Left lung (tissue), 10 donors: Measurements from ENCODE around the gene ARHGAP5. TPM values are rescaled to one million over a fixed set of nuclear protein-coding genes. Genes with fewer than 3 reads are reported as not detected.
A peak's percentile ranks its signal among the peaks of the same experiment; 100 is the strongest.

Experiments used
- ATAC-seq: fragments of 200-7000 bp; cut with Tn5 transposase; one replicate; pipeline ENCODE4 v1.9.1; 2020; ENCODE audit warnings: moderate library complexity
- DNase-seq, 4 donors: peaks; one replicate each; pipeline ENCODE4 v3.0.0-alpha.2; 2013 to 2020
- H3K27ac ChIP-seq, 2 donors: fragments of 200-600 bp; sonication (generic) in 1 of 2; one replicate each; pipeline versions ENCODE4 v1.5.0 to v1.8.0; 2020 to 2021
- H3K27me3 ChIP-seq, 2 donors: fragments of 200-600 bp; sonication (generic) in 1 of 2; one replicate each; pipeline versions ENCODE4 v1.5.0 to v1.8.0; 2020 to 2021
- H3K36me3 ChIP-seq, 2 donors: fragments of 200-600 bp; sonication (generic) in 1 of 2; one replicate each; pipeline versions ENCODE4 v1.5.0 to v1.8.0; 2020 to 2021
- H3K4me1 ChIP-seq, 2 donors: fragments of 200-600 bp; one replicate each; pipeline ENCODE4 v1.8.0; 2021
- H3K4me3 ChIP-seq, 2 donors: fragments of 200-600 bp; sonication (generic) in 1 of 2; one replicate each; pipeline versions ENCODE4 v1.5.0 to v1.8.0; 2020 to 2021; ENCODE audit warnings: mild to moderate bottlenecking in 1 of 2
- H3K9me3 ChIP-seq, 2 donors: fragments of 200-600 bp; sonication (generic) in 1 of 2; one replicate each; pipeline versions ENCODE4 v1.5.0 to v1.8.0; 2020 to 2021
- intact Hi-C, 2 donors: fragments of 100-400 bp; cut with DNase I; formaldehyde crosslinking; loops; one replicate each; pipeline versions ENCODE4 v1.11.2 to v1.14.2; 2022
- polyA plus RNA-seq, 6 donors: library from polyadenylated mRNA; unstranded; fragments of 120-200 nt; gene quantifications; one replicate each; pipeline ENCODE4 v1.2.1, GENCODE V29; 2013; ENCODE audit not compliant: insufficient read length in 6 of 6
- total RNA-seq, 2 donors: library from RNA; stranded (reverse); fragmentation: NEBNext Ultra II Directional; extraction: Animal tissue kit (Norgen Biotek cat#: 25700); gene quantifications; one replicate each; pipeline ENCODE4 v1.2.1, GENCODE V29; 2021
- TF ChIP-seq, protein P1 (sequence below), 2 donors: fragments of 200-600 bp; sonication (generic) in 1 of 2; IDR thresholded peaks; one replicate each; pipeline versions ENCODE4 v1.5.0 to v1.8.0; 2021; ENCODE audit warnings: antibody characterized with exemption in 2 of 2
- donor health status: DM: no; HTN: yes; CAD: no.
- donor health status: DM: no; HTN: no; CAD: no.

ARHGAP5 gene
- total and polyA plus RNA-seq, 8 donors, result 74.4 to 103 (median 91.4) TPM

- Histone ChIP-seq H3K27ac (peak overlapping the region; percentile 80 to 88), H3K4me1 (peaks cover 9 to 31% of the 10 kb centered on the region in 2 donors), H3K27me3 (peaks cover 0 to 23% of the 10 kb centered on the region in 2 donors), H3K36me3 (no peaks in the 10 kb centered on the region), H3K4me3 (peak overlapping the region; percentile 60 to 61), H3K9me3 (no peaks in the 10 kb centered on the region)
- TF ChIP-seq, protein P1, sequence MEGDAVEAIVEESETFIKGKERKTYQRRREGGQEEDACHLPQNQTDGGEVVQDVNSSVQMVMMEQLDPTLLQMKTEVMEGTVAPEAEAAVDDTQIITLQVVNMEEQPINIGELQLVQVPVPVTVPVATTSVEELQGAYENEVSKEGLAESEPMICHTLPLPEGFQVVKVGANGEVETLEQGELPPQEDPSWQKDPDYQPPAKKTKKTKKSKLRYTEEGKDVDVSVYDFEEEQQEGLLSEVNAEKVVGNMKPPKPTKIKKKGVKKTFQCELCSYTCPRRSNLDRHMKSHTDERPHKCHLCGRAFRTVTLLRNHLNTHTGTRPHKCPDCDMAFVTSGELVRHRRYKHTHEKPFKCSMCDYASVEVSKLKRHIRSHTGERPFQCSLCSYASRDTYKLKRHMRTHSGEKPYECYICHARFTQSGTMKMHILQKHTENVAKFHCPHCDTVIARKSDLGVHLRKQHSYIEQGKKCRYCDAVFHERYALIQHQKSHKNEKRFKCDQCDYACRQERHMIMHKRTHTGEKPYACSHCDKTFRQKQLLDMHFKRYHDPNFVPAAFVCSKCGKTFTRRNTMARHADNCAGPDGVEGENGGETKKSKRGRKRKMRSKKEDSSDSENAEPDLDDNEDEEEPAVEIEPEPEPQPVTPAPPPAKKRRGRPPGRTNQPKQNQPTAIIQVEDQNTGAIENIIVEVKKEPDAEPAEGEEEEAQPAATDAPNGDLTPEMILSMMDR (IDR thresholded peaks at IDR 0.05), result no peak
- ATAC-seq, result peak; percentile 3
- peak in 2 of 4 donors; percentile 35 to 57 for DNase-seq
- intact Hi-C loops, result no loop called here
Observed at GRCh38 chr14:32202491-32202997, 125.4 kb downstream of the ARHGAP5 start.

GRCh38 chr14:32202998-32203882 lies 126.1 kb downstream of the ARHGAP5 start, which contains the start of gene RNU6-8:
Gene RNU6-8 (minus strand): TSS chr14:32203269.
- DNase-seq (peak; percentile 87 to 96 (median 92)), ATAC-seq (peak; percentile 94)
- peaks cover 9 to 31% of the 10 kb centered on the region in 2 donors for H3K4me1 ChIP-seq
- peak within 1 kb of the TSS; percentile 80 to 88 for H3K27ac ChIP-seq
- H3K4me3 ChIP-seq, result peak within 1 kb of the TSS; percentile 60 to 61
- TF ChIP-seq, protein P1 (IDR thresholded peaks at IDR 0.05), result no peak
- intact Hi-C loops, result no loop called here
- no peaks in the 10 kb centered on the region for H3K36me3 ChIP-seq
- H3K27me3 ChIP-seq, result peaks cover 0 to 23% of the 10 kb centered on the region in 2 donors
- no peaks in the 10 kb centered on the region for H3K9me3 ChIP-seq

GRCh38 chr14:32203928-32204357 lies 126.8 kb downstream of the ARHGAP5 start:
- Histone ChIP-seq H3K4me3 (peak overlapping the region; percentile 60 to 61), H3K4me1 (peaks cover 9 to 31% of the 10 kb centered on the region in 2 donors), H3K36me3 (no peaks in the 10 kb centered on the region), H3K27me3 (peaks cover 0 to 23% of the 10 kb centered on the region in 2 donors), H3K27ac (peak overlapping the region; percentile 80 to 88), H3K9me3 (no peaks in the 10 kb centered on the region)
- DNase-seq (peak in 2 of 4 donors; percentile 39 to 40), ATAC-seq (peak; percentile 36)
- TF ChIP-seq, protein P1 (IDR thresholded peaks at IDR 0.05), result no peak
- intact Hi-C loops, result no loop called here

DNA sequence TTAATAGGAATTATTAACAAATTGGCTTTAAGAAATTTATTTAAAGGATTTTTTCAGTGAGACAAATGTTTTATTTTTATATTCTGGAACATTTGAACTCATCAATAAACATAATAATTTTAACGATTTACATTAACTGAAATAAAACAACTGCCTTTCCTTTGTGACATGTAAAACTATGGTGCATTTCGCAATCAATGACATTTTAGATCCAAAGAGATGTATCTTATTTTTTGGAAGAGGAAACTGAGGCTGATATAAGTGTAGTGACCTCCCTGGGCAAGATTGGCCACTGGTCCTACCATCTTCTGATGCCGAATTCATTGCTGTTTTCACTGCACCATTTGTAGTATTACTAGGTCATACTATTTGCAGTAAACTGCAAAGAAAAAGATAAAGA lies 128.4 kb downstream of the ARHGAP5 start:
- no peaks in the 10 kb centered on the region for H3K36me3 ChIP-seq
- no peaks in the 10 kb centered on the region for H3K9me3 ChIP-seq
- intact Hi-C loops, result no loop called here
- ATAC-seq (no peak), DNase-seq (no peak)
- H3K4me3 ChIP-seq, result no peak overlapping the region
- H3K4me1 ChIP-seq, result peaks cover 9 to 26% of the 10 kb centered on the region in 2 donors
- peaks cover 0 to 23% of the 10 kb centered on the region in 2 donors for H3K27me3 ChIP-seq
- no peak overlapping the region for H3K27ac ChIP-seq
- TF ChIP-seq, protein P1 (IDR thresholded peaks at IDR 0.05), result no peak

- H3K36me3 ChIP-seq, result no peaks in the 10 kb centered on the region
- peaks cover 9 to 22% of the 10 kb centered on the region in 2 donors for H3K4me1 ChIP-seq
- intact Hi-C loops, result no loop called here
- H3K9me3 ChIP-seq, result no peaks in the 10 kb centered on the region
- ATAC-seq (no peak), DNase-seq (no peak)
- TF ChIP-seq, protein P1 (IDR thresholded peaks at IDR 0.05), result no peak
- H3K27me3 ChIP-seq, result peaks cover 0 to 23% of the 10 kb centered on the region in 2 donors
- no peak overlapping the region for H3K4me3 ChIP-seq
- no peak overlapping the region for H3K27ac ChIP-seq
Observed at GRCh38 chr14:32205984-32206383, 128.9 kb downstream of the ARHGAP5 start.
